NOMO-1 treated with DMSO at 0.1 percent for 48 hours (cell line): ENCODE measurements around the gene ADAM19.

Experiments
- DNase-seq: peaks from one replicate; lab custom pipeline; 2025; ENCODE audit not compliant: unreplicated experiment; lab: John Stamatoyannopoulos, UW

The ADAM19 gene

GRCh38 chr5:157542282-157543000, 33.1 kb downstream of the ADAM19 start:
- no peak for DNase-seq

GRCh38 chr5:157541447-157542118, 34.0 kb downstream of the ADAM19 start:
- no peak for DNase-seq

GRCh38 chr5:157540707-157541446, 34.7 kb downstream of the ADAM19 start:
- no peak for DNase-seq

GRCh38 chr5:157540124-157540523, 35.5 kb downstream of the ADAM19 start:
- no peak for DNase-seq

- no peak for DNase-seq
These were observed 36.0 kb downstream of the ADAM19 start for GRCh38 chr5:157539503-157540022.

- DNase-seq: no peak
These were observed 37.3 kb downstream of the ADAM19 start for GRCh38 chr5:157538311-157538710.

- DNase-seq: no peak
These were observed 40.3 kb downstream of the ADAM19 start for GRCh38 chr5:157535042-157535865.

- no peak for DNase-seq
These were observed 42.5 kb downstream of the ADAM19 start for GRCh38 chr5:157533011-157533481.

- DNase-seq: no peak
These were observed 43.6 kb downstream of the ADAM19 start for GRCh38 chr5:157532022-157532421.

- DNase-seq: peak; percentile 30
These were observed 45.2 kb downstream of the ADAM19 start for GRCh38 chr5:157530226-157530972.

GRCh38 chr5:157529002-157529401, 46.6 kb downstream of the ADAM19 start:
- DNase-seq: no peak

GRCh38 chr5:157528036-157528632, 47.4 kb downstream of the ADAM19 start:
- no peak for DNase-seq

- DNase-seq: no peak
These were observed 50.7 kb downstream of the ADAM19 start for GRCh38 chr5:157524887-157525286.

- DNase-seq: no peak
These were observed 51.6 kb downstream of the ADAM19 start for GRCh38 chr5:157523976-157524375.

- no peak for DNase-seq
These were observed 53.9 kb downstream of the ADAM19 start for GRCh38 chr5:157521704-157522029.

- no peak for DNase-seq
These were observed 54.5 kb downstream of the ADAM19 start for GRCh38 chr5:157520911-157521703.

- DNase-seq: peak; percentile 53
These were observed 55.9 kb downstream of the ADAM19 start for GRCh38 chr5:157519579-157520253.

- DNase-seq: no peak
These were observed 56.6 kb downstream of the ADAM19 start for GRCh38 chr5:157518963-157519362.
